Dendritic cell treated with granulocyte-macrophage colony-stimulating factor and Interleukin-4, amounts not matched to agents 40 ng/mL and 50 ng/mL, for 4 days (primary cell): ENCODE results near the gene TAP1.

ENCODE experiments used
- H3K27ac Mint-ChIP-seq: one replicate; pipeline ENCODE4 v1.8.0; 2022; ENCODE audit warnings: mild to moderate bottlenecking, mixed read lengths
- H3K27me3 Mint-ChIP-seq: one replicate; pipeline ENCODE4 v1.8.0; 2022; ENCODE audit warnings: mild to moderate bottlenecking, mixed read lengths
- H3K36me3 Mint-ChIP-seq: one replicate; pipeline ENCODE4 v1.8.0; 2022; ENCODE audit warnings: low read depth, mixed read lengths
- H3K4me1 Mint-ChIP-seq: one replicate; pipeline ENCODE4 v1.8.0; 2022; ENCODE audit warnings: low read depth, mixed read lengths
- H3K4me3 Mint-ChIP-seq: one replicate; pipeline ENCODE4 v1.8.0; 2022; ENCODE audit warnings: mild to moderate bottlenecking, moderate library complexity, mixed read lengths
- H3K9me3 Mint-ChIP-seq: one replicate; pipeline ENCODE4 v1.8.0; 2022; ENCODE audit warnings: mixed read lengths
- intact Hi-C: fragments of 100-400 bp; cut with micrococcal nuclease; formaldehyde crosslinking; loops from one replicate; pipeline ENCODE4 v1.15.0; 2022

The TAP1 gene

DNA sequence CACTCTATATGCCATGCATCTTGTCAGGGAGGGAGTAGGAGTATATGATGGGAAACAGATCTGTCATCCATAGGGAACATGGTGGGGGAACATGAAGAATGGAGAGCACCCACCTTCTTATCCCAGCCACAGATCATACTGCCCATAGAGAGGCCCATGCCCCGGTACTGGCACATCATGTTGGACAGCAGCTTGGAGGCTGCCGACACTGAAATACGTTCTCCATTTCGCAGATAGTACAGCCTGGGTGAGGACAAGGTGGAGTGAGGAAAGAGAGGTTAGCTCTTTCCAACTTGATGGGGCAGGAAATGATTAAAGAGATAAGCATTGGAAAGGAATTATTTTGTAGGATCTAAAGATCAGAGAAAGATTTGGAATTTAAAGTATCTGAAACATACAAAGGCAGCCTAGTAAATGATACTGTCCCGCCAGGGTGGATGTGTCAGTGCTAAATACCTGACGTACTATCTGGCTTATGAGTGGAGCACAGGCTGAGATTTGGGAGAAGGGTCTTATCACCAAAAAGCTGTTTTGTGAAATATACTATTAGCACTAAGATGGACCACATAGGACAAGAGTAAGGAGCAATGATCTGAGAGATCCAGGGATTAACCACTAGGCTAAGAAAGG lies 11.4 kb downstream of the TAP1 start:
- intact Hi-C loops, result loop anchor here (5.0 kb wide), 1 partner anchor 130 kb away; no protein-coding TSS in a partner anchor
- no peaks in the 10 kb centered on the region for H3K27me3 Mint-ChIP-seq
- no peaks in the 10 kb centered on the region for H3K9me3 Mint-ChIP-seq
- peak overlapping the region; percentile 24 for H3K4me3 Mint-ChIP-seq
- peaks cover 71% of the 10 kb centered on the region for H3K36me3 Mint-ChIP-seq
- peaks cover 71% of the 10 kb centered on the region for H3K4me1 Mint-ChIP-seq
- peak overlapping the region; percentile 18 for H3K27ac Mint-ChIP-seq

DNA sequence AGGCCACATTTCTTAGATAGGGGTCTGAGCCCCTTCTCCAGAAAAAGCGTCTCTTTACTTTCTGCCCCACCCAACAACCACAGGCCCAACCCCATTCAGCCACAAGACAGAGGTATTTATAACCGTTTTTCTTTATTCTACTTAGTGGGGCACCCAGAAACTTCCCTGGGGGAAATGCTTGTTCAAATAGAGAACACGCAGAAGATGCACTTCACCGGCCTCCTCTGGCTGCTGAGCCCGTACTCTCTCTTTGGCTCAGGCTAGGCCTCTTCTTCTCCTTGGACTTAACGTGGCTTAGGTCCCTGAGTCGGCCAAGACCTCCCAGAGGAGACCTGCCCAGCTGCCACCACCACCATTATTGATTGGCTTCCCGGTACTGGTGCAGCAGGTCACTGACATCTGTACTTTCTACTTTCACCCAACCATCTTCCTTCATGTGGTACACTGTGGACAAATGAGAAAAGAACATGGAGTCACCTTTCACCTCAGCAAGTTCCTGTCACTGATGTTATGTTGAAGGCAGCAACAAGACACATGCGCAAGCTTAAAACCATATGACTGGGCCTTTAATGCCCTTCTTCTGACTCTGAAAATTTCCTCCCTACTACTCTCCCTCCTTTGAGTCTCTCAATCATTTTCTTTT lies 12.8 kb downstream of the TAP1 start:
- no peaks in the 10 kb centered on the region for H3K27me3 Mint-ChIP-seq
- H3K4me1 Mint-ChIP-seq, result peaks cover 70% of the 10 kb centered on the region
- peak overlapping the region; percentile 28 for H3K4me3 Mint-ChIP-seq
- H3K36me3 Mint-ChIP-seq, result peaks cover 70% of the 10 kb centered on the region
- intact Hi-C loops, result loop anchor here (5.0 kb wide), 1 partner anchor 132 kb away; no protein-coding TSS in a partner anchor
- no peaks in the 10 kb centered on the region for H3K9me3 Mint-ChIP-seq
- H3K27ac Mint-ChIP-seq, result peak overlapping the region; percentile 18

DNA sequence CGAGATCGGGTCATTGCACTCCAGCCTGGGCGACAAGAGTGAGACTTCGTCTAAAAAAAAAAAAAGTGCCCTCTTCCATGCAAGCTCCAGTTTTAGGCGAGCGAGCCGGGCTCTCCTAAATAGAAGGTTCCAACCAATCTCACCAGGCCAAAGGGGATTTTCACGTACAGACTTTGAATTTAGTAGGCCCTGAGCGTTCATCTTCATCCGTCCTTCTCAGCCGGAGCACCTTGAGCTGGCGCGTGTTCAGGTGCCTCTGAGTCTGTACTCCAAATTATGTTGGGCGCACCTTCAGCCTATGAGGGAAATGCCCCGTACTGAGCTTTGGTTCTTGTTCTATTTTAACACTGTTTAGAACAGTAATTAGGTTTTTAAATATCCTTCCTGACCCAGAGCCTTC lies 14.1 kb downstream of the TAP1 start:
- peaks cover 70% of the 10 kb centered on the region for H3K36me3 Mint-ChIP-seq
- peak overlapping the region; percentile 88 for H3K27ac Mint-ChIP-seq
- no peak overlapping the region for H3K4me3 Mint-ChIP-seq
- no peaks in the 10 kb centered on the region for H3K9me3 Mint-ChIP-seq
- no peaks in the 10 kb centered on the region for H3K27me3 Mint-ChIP-seq
- intact Hi-C loops, result loop anchor here (2.0 kb wide), 1 partner anchor 15 kb away; the partner anchor contains the start of gene PSMB9
- peaks cover 62% of the 10 kb centered on the region for H3K4me1 Mint-ChIP-seq

DNA sequence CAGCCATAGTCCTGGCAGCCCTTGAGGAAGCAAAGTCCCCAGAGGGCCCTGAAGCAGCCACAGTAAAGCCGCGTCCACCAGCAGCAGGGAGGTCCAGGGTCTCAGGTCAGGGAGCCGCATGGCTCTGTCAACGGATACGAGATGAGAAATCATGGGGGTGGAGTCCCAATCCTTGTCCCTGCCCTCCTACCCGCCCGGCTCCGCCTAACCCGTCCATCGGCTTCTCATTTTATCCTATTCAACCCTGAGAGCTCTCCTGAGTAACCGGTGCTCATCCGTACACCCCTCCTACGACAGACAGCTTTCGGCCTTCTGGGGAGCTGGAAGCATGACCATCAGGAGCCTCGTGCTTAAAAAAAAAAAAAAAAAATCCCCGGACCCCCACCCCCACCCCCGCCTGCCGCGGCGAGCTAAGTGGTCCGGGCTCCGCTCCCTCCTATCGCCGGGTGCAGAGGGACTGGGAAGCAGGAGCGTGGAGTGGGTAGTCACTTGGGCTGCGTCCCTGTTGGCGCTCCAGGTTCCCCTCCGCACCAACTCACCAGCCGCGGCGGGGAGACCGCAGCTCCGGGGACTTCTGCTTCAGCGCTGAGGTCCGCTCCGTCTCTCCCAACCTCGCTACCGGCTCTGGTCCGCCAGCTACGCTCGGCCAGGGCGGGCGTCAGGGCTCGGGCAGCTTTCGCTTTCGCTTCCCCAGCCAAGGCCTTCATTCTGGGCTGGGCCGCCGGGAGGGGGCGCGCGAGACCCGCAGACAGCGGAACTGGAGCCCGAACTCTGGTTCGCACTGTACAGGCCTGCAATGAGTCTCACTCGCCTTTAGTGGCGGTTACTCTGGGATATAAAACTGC lies 15.2 kb downstream of the TAP1 start, which contains the start of gene TAP2:
TSS of gene TAP2 (minus strand) at position 626 of the 845 bp plus-strand sequence. CDS start at position 120, 506 bp downstream.
- H3K36me3 Mint-ChIP-seq, result peaks cover 70% of the 10 kb centered on the region
- H3K4me3 Mint-ChIP-seq, result peak within 1 kb of the TSS; percentile 83
- H3K4me1 Mint-ChIP-seq, result peaks cover 57% of the 10 kb centered on the region
- peak within 1 kb of the TSS; percentile 88 for H3K27ac Mint-ChIP-seq
- intact Hi-C loops, result loop anchor here (1.0 to 2.0 kb wide), 2 partner anchors 16 to 30 kb away; partner anchors contain the start of gene PSMB9
- H3K27me3 Mint-ChIP-seq, result no peaks in the 10 kb centered on the region
- no peaks in the 10 kb centered on the region for H3K9me3 Mint-ChIP-seq

DNA sequence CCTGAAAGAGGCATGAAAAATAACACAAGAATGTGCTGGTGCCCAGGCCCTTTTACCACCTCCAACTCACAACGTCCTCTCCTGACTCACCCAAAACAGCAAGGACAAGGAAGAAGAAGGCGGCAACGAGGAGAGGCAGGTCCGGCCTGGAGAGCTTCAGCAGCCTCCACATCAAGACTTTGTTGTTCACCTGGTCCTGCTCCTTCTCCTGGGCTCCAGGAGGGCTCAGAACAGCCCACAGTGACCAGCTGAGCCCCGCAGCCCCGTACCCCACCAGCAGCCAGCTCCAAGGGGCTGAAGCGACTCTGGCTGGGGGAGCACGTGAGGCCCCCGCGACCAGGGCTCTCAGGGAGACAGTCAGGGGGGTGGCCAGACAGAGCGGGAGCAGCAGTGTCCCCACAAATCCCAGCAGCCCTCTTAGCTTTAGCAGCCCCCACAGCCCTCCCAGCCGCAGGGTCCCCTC lies 15.8 kb downstream of the TAP1 start:
- Mint-ChIP-seq H3K27ac (peak overlapping the region; percentile 88), H3K4me1 (peaks cover 50% of the 10 kb centered on the region), H3K9me3 (no peaks in the 10 kb centered on the region), H3K4me3 (peak overlapping the region; percentile 83), H3K36me3 (peaks cover 75% of the 10 kb centered on the region), H3K27me3 (no peaks in the 10 kb centered on the region)
- intact Hi-C loops, result loop anchor here (1.0 to 2.0 kb wide), 2 partner anchors 17 to 31 kb away; partner anchors contain the start of gene PSMB9

DNA sequence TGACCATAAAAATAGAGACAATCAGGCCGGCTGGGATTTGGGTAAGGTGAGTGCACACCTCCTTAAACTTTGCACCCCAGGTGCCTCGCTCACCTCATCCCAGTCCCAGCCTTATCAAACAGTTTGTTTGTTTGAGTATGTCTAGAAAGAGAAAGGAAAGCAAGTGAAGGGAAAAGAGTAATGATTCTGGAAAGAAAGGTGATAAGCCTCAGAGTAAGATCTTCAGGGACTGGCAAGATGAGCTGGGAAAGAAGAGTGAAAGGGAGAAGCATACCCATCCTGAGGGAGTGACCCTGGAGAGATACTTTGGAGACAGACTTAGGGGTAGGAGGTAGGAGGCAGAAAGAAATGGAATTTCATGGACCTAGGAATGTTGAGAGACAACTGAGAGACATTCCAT lies 16.6 kb downstream of the TAP1 start:
- Mint-ChIP-seq H3K27me3 (no peaks in the 10 kb centered on the region), H3K4me1 (peaks cover 42% of the 10 kb centered on the region), H3K9me3 (no peaks in the 10 kb centered on the region), H3K4me3 (no peak overlapping the region), H3K36me3 (peaks cover 75% of the 10 kb centered on the region), H3K27ac (peak overlapping the region; percentile 88)
- intact Hi-C loops, result no loop called here

DNA sequence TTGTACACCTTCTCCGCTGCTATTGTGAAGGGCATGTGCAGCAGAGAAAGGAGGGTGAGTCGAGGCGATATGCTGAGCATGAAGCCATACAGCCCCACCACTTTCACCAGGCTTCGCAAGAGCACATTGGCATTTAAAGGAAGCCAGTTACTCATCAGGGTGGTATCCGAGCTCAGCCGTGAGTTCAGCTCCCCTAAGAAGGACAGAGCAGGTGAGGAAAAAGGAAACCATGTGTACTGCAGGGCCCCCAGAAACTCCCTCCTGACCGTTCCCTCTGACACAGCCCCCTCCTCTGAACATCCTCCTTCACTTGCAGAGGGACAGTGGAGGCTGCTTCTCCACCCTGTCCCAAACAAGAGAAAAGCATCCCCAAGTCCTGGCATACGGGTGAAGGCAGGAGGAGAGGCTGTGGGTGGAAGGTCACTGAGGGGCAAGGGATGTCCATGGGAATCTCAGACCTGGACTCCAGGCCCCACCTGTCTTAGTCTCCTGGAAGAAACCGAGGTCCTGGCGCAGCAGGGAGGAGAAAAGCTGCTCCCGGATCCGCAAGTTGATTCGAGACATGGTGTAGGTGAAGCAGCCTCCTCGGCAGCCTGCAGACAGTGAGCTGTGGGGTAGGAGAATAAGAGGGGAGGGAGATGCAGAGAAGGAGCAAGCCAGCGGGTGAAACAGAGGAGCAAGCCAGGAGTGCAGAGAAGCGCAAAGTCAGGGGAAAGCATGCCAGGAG lies 18.2 kb downstream of the TAP1 start:
- Mint-ChIP-seq H3K4me1 (peaks cover 27% of the 10 kb centered on the region), H3K9me3 (no peaks in the 10 kb centered on the region), H3K36me3 (peaks cover 75% of the 10 kb centered on the region), H3K27me3 (no peaks in the 10 kb centered on the region), H3K27ac (no peak overlapping the region), H3K4me3 (no peak overlapping the region)
- intact Hi-C loops, result no loop called here

DNA sequence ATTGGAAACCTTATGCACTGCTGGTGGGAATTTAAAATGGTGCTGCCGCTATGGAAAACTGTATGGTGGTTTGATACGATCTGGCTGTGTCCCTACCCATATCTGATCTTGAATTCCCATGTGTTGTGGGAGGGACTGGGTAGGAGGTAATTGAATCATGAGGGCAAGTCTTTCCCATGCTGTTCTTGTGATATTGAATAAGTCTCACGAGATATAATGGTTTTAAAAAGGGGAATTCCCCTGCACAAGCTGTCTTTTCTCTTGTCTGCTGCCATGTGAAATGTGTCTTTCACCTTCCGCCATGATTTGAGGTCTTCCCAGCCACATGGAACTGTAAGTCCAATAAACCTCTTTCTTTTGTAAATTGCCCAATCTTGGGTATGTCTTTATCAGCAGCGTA lies 19.8 kb downstream of the TAP1 start:
- Mint-ChIP-seq H3K4me1 (peaks cover 21% of the 10 kb centered on the region), H3K9me3 (no peaks in the 10 kb centered on the region), H3K4me3 (no peak overlapping the region), H3K36me3 (peaks cover 87% of the 10 kb centered on the region), H3K27me3 (no peaks in the 10 kb centered on the region), H3K27ac (no peak overlapping the region)
- intact Hi-C loops, result no loop called here

DNA sequence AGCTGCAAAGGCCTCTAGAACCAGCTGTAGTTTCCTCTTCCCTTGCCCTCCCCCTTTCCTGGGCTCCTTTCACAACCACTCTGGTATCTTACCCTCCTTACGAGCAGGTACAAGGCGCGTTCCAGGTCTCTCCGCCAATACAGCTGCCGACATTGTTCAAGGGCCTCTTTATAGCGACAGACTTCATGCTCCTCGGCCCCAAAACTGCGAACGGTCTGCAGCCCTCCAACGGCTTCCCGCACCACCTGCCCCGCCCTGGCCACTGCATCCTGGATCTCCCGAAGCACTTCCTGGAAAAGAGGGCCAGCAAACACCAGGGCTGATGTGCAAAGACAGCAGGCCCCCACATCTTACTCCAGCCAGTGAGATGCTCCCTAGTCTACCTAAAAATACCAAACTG lies 21.0 kb downstream of the TAP1 start:
- no peak overlapping the region for H3K27ac Mint-ChIP-seq
- H3K27me3 Mint-ChIP-seq, result no peaks in the 10 kb centered on the region

DNA sequence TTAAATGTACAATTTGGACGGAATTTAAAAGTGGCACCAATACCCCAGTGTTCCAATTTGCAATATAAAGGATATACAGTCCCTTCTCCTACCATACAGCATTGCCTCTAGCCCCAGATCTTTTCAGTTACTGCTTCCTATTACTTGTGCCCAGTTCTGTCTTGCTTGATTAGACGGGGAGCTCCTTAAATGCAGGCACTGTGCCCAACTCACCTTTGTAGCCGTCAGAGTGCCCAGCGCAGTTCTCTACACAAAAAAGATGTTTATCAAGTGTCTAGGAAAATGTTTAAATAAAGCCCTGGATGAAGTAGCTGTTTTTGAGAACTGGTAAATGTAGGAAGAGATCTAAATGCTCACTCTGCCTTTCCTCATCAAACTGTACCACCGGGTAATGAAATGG lies 22.6 kb downstream of the TAP1 start:
- peaks cover 6% of the 10 kb centered on the region for H3K4me1 Mint-ChIP-seq
- intact Hi-C loops, result no loop called here
- peaks cover 93% of the 10 kb centered on the region for H3K36me3 Mint-ChIP-seq
- no peaks in the 10 kb centered on the region for H3K27me3 Mint-ChIP-seq
- no peak overlapping the region for H3K4me3 Mint-ChIP-seq
- H3K9me3 Mint-ChIP-seq, result no peaks in the 10 kb centered on the region
- H3K27ac Mint-ChIP-seq, result no peak overlapping the region

More for the DNA sequence above, 21.0 kb downstream of the TAP1 start:
- intact Hi-C loops, result no loop called here
- Mint-ChIP-seq H3K4me3 (no peak overlapping the region), H3K4me1 (peaks cover 17% of the 10 kb centered on the region), H3K9me3 (no peaks in the 10 kb centered on the region), H3K36me3 (peaks cover 97% of the 10 kb centered on the region)

DNA sequence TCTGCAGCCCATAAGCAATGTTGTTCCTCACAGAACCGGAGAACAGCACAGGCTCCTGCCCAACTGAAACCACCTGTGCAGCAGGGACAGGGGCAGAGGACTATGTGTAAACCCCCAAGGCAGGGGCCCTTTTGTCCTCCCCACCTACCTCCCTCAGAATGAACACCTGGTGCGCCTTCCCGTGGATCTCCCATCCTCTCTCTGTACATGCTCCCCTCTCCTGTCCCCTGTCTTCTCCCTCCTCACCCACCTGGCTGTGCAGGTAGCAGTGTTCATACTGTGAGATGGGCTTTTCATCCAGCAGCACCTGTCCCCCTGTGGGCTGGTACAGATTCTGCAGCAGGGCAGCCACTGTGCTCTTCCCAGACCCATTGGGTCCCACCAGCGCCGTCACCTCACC lies 23.5 kb downstream of the TAP1 start:
- Mint-ChIP-seq H3K4me3 (no peak overlapping the region), H3K36me3 (peaks cover 83% of the 10 kb centered on the region), H3K9me3 (no peaks in the 10 kb centered on the region), H3K4me1 (no peaks in the 10 kb centered on the region), H3K27ac (no peak overlapping the region), H3K27me3 (no peaks in the 10 kb centered on the region)
- intact Hi-C loops, result no loop called here

DNA sequence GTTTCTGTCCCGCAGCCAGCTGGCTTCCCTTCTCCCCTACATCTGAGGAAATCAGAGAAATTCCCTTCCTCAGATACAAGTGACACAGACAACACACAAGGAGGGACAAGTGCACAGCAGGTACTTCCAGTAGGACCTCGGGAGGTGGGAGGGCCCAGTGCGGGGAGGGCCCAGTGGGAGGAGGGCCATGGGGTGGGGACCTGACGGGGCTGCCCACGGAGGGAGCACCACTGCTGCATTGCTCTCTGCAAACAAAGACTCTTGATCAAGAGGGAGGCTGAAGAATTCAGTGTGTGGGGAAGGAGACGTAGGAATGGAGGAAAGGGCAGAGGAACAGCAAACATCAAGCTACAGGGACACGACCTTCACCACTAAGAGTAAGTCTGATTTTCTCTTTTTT lies 24.0 kb downstream of the TAP1 start:
- no peaks in the 10 kb centered on the region for H3K9me3 Mint-ChIP-seq
- H3K27me3 Mint-ChIP-seq, result no peaks in the 10 kb centered on the region
- H3K4me1 Mint-ChIP-seq, result no peaks in the 10 kb centered on the region
- H3K4me3 Mint-ChIP-seq, result no peak overlapping the region
- H3K27ac Mint-ChIP-seq, result no peak overlapping the region
- intact Hi-C loops, result no loop called here
- H3K36me3 Mint-ChIP-seq, result peaks cover 78% of the 10 kb centered on the region

DNA sequence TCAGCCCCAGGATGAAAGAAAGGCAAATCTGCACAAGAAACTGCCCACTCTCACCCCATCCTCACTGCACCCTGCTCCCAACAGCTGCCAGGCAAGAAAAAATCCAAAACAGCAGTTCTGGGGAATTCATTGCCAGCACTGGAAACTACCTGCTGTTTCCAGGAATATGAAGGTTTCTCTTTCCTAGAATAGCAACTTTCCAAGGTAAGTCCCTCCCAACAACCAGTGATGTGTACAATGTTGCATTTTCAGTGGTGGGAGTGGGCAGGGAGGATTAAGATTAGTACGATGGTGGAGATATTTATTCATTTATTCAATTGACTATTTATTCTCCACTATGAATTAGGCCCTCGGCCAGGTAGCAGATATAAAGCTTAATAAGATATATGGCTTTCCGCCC lies 26.5 kb downstream of the TAP1 start:
- no peaks in the 10 kb centered on the region for H3K27me3 Mint-ChIP-seq
- H3K4me3 Mint-ChIP-seq, result no peak overlapping the region
- no peak overlapping the region for H3K27ac Mint-ChIP-seq
- H3K9me3 Mint-ChIP-seq, result no peaks in the 10 kb centered on the region
- intact Hi-C loops, result no loop called here
- peaks cover under 1% of the 10 kb centered on the region for H3K4me1 Mint-ChIP-seq
- H3K36me3 Mint-ChIP-seq, result peaks cover 54% of the 10 kb centered on the region
